Measurements from ENCODE around the gene IRF5.

IRF5 gene

DNA sequence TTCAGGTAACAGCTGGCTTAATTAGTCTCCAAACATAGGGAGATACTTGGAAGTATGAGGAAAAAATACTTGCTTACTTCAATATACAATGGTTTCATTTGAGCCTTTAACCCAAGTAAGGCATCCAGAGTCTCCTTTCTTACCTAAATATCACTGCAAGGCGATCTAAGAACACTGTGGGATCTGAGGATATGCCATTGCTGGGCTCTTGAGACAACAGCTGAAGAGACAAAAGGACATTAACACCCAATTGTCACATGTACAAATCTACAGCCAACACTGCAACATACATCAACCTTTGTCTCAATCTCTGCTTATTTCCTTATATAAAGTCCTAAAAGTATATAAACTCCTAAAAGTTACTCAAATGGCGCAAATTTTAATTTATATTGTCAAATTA is 44.4 kb downstream of the IRF5 start:
- TF ChIP-seq, protein P1, sequence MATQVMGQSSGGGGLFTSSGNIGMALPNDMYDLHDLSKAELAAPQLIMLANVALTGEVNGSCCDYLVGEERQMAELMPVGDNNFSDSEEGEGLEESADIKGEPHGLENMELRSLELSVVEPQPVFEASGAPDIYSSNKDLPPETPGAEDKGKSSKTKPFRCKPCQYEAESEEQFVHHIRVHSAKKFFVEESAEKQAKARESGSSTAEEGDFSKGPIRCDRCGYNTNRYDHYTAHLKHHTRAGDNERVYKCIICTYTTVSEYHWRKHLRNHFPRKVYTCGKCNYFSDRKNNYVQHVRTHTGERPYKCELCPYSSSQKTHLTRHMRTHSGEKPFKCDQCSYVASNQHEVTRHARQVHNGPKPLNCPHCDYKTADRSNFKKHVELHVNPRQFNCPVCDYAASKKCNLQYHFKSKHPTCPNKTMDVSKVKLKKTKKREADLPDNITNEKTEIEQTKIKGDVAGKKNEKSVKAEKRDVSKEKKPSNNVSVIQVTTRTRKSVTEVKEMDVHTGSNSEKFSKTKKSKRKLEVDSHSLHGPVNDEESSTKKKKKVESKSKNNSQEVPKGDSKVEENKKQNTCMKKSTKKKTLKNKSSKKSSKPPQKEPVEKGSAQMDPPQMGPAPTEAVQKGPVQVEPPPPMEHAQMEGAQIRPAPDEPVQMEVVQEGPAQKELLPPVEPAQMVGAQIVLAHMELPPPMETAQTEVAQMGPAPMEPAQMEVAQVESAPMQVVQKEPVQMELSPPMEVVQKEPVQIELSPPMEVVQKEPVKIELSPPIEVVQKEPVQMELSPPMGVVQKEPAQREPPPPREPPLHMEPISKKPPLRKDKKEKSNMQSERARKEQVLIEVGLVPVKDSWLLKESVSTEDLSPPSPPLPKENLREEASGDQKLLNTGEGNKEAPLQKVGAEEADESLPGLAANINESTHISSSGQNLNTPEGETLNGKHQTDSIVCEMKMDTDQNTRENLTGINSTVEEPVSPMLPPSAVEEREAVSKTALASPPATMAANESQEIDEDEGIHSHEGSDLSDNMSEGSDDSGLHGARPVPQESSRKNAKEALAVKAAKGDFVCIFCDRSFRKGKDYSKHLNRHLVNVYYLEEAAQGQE (IDR thresholded peaks at IDR 0.05; ENCODE audit: low read depth), result no peak
- no peak for TF ChIP-seq RAD21 (IDR thresholded peaks at IDR 0.05; ENCODE audit: low read depth)
- TF ChIP-seq, protein P2, sequence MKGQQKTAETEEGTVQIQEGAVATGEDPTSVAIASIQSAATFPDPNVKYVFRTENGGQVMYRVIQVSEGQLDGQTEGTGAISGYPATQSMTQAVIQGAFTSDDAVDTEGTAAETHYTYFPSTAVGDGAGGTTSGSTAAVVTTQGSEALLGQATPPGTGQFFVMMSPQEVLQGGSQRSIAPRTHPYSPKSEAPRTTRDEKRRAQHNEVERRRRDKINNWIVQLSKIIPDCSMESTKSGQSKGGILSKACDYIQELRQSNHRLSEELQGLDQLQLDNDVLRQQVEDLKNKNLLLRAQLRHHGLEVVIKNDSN (IDR thresholded peaks at IDR 0.05), result no peak
- no peak for TF ChIP-seq FOXM1 (IDR thresholded peaks at IDR 0.05; ENCODE audit: borderline replicate concordance, low read depth)
- TF ChIP-seq MAX (IDR thresholded peaks at IDR 0.05), result no peak
- TF ChIP-seq EP300 (IDR thresholded peaks at IDR 0.05; ENCODE audit: borderline replicate concordance), result no peak
- no peak for TF ChIP-seq YY1 (IDR thresholded peaks at IDR 0.05; ENCODE audit: low read depth)
- no peak for TF ChIP-seq CEBPB (IDR thresholded peaks at IDR 0.05)
- no peak for TF ChIP-seq EGR1 (IDR thresholded peaks at IDR 0.05)
- no peak for TF ChIP-seq TCF12 (IDR thresholded peaks at IDR 0.05; ENCODE audit: low read depth)
- no peak for TF ChIP-seq TAF1 (IDR thresholded peaks at IDR 0.05; ENCODE audit: low read depth)
- TF ChIP-seq CREB1 (IDR thresholded peaks at IDR 0.05; ENCODE audit: low read depth), result no peak
- no peak for TF ChIP-seq ZBTB7A (IDR thresholded peaks at IDR 0.05; ENCODE audit: low read depth)
- TF ChIP-seq NFIC (IDR thresholded peaks at IDR 0.05), result no peak
- no peak for TF ChIP-seq TEAD4 (IDR thresholded peaks at IDR 0.05)

DNA sequence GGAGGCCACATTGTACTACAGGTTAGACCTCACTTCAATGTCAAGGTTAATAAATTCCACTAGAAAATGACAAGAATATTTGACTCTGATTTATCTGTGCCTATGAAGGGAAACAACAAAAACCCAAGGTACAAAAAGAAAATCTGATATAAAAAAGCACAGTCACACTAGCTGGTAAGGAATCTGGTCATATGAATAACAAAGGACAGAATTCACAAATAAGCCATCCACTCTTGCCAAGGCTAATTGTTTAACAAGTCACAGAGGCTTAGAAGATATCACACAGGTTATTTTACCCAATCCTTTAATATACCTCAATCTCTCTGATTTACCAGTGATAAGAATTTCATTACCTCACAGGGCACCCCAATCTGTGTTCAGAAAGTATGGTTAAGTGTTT is 47.9 kb downstream of the IRF5 start:
- TF ChIP-seq EGR1 (IDR thresholded peaks at IDR 0.05) (no peak), ZBTB7A (IDR thresholded peaks at IDR 0.05; ENCODE audit: low read depth) (no peak), YY1 (IDR thresholded peaks at IDR 0.05; ENCODE audit: low read depth) (no peak), TCF12 (IDR thresholded peaks at IDR 0.05; ENCODE audit: low read depth) (no peak), TAF1 (IDR thresholded peaks at IDR 0.05; ENCODE audit: low read depth) (no peak), FOXM1 (IDR thresholded peaks at IDR 0.05; ENCODE audit: borderline replicate concordance, low read depth) (no peak), RAD21 (IDR thresholded peaks at IDR 0.05; ENCODE audit: low read depth) (no peak), NFIC (IDR thresholded peaks at IDR 0.05) (no peak), MAX (IDR thresholded peaks at IDR 0.05) (no peak), TEAD4 (IDR thresholded peaks at IDR 0.05) (no peak), CEBPB (IDR thresholded peaks at IDR 0.05) (no peak), EP300 (IDR thresholded peaks at IDR 0.05; ENCODE audit: borderline replicate concordance) (no peak), CREB1 (IDR thresholded peaks at IDR 0.05; ENCODE audit: low read depth) (no peak)
- TF ChIP-seq, protein P2 (IDR thresholded peaks at IDR 0.05), result no peak
- TF ChIP-seq, protein P1 (IDR thresholded peaks at IDR 0.05; ENCODE audit: low read depth), result no peak

- TF ChIP-seq CREB1 (IDR thresholded peaks at IDR 0.05; ENCODE audit: low read depth) (no peak), EGR1 (IDR thresholded peaks at IDR 0.05) (no peak), MAX (IDR thresholded peaks at IDR 0.05) (no peak), TCF12 (IDR thresholded peaks at IDR 0.05; ENCODE audit: low read depth) (no peak), RAD21 (IDR thresholded peaks at IDR 0.05; ENCODE audit: low read depth) (no peak), EP300 (IDR thresholded peaks at IDR 0.05; ENCODE audit: borderline replicate concordance) (no peak), FOXM1 (IDR thresholded peaks at IDR 0.05; ENCODE audit: borderline replicate concordance, low read depth) (no peak), TAF1 (IDR thresholded peaks at IDR 0.05; ENCODE audit: low read depth) (no peak), YY1 (IDR thresholded peaks at IDR 0.05; ENCODE audit: low read depth) (no peak), NFIC (IDR thresholded peaks at IDR 0.05) (no peak), ZBTB7A (IDR thresholded peaks at IDR 0.05; ENCODE audit: low read depth) (no peak), TEAD4 (IDR thresholded peaks at IDR 0.05) (no peak), CEBPB (IDR thresholded peaks at IDR 0.05) (no peak)
- TF ChIP-seq, protein P2 (IDR thresholded peaks at IDR 0.05), result no peak
- TF ChIP-seq, protein P1 (IDR thresholded peaks at IDR 0.05; ENCODE audit: low read depth), result no peak
These were observed 48.9 kb downstream of the IRF5 start for GRCh38 chr7:128986609-128987008.
